Measurements from ENCODE around the gene SND1.

- TF ChIP-seq POLR2A (IDR thresholded peaks at IDR 0.05; ENCODE audit: low read depth, low read length) (no peak), POLR2AphosphoS5 (IDR thresholded peaks at IDR 0.05; ENCODE audit: low read depth, low read length) (no peak), TAF1 (IDR thresholded peaks at IDR 0.05; ENCODE audit: borderline replicate concordance, low read depth, low read length) (no peak)
Observed at GRCh38 chr7:127913686-127914085, 261.7 kb downstream of the SND1 start.

All from GM12892 (cell line).